IMR-90 (cell line): ENCODE results near the gene MYBPHL. TPM values are rescaled to one million over a fixed set of nuclear protein-coding genes. Genes with fewer than 3 reads are reported as not detected.

Source experiments
- ATAC-seq: fragments of 200-7000 bp; cut with Tn5 transposase; 2 replicates; pipeline ENCODE4 v1.9.1; 2020; ENCODE audit warnings: low read depth, mild to moderate bottlenecking, moderate library complexity
- BruUV-seq: library from RNA; stranded (reverse); fragments of 400-500 nt; replicated peaks from 2 replicates; lab custom pipeline; 2021; lab: Mats Ljungman, UMichigan
- CTCF ChIA-PET: fragments of 300-600 bp; formaldehyde crosslinking; extraction: SDS; loops from one replicate; lab custom pipeline; 2021; ENCODE audit warnings: antibody characterized with exemption; lab: Yijun Ruan, JAX
- POLR2A ChIA-PET: fragments of 300-600 bp; sonication (Branson Sonifier 250); formaldehyde crosslinking; loops from one replicate; lab custom pipeline; 2022; ENCODE audit warnings: antibody characterized with exemption; ENCODE audit not compliant: unreplicated experiment; lab: Charles Lee
- DNase-seq: peaks from one replicate; pipeline ENCODE4 v3.0.0; 2013
- H2AFZ ChIP-seq: replicated peaks from 2 replicates; pipeline ENCODE3; 2013; ENCODE audit warnings: low read length, mild to moderate bottlenecking; ENCODE audit not compliant: poor library complexity
- H2AK5ac ChIP-seq: 2 replicates; pipeline ENCODE4 v1.6.1; 2013; ENCODE audit warnings: low read depth, low read length, inconsistent platforms
- H2AK9ac ChIP-seq: replicated peaks from 2 replicates; pipeline ENCODE3; 2013; ENCODE audit warnings: mild to moderate bottlenecking, low read depth, low read length, moderate library complexity; ENCODE audit not compliant: poor library complexity
- H2BK120ac ChIP-seq: 2 replicates; pipeline ENCODE4 v1.6.1; 2013; ENCODE audit warnings: low read depth, low read length, inconsistent platforms
- H2BK15ac ChIP-seq: 3 replicates; pipeline ENCODE4 v1.6.1; 2013; ENCODE audit warnings: low read depth, low read length, inconsistent platforms
- H2BK20ac ChIP-seq: 2 replicates; pipeline ENCODE4 v1.6.1; 2013; ENCODE audit warnings: low read depth, mild to moderate bottlenecking, inconsistent platforms, low read length, moderate library complexity
- H2BK5ac ChIP-seq: 2 replicates; pipeline ENCODE4 v1.6.1; 2013; ENCODE audit warnings: mild to moderate bottlenecking, low read depth, low read length, inconsistent platforms; ENCODE audit not compliant: poor library complexity, severe bottlenecking
- H3K14ac ChIP-seq: replicated peaks from 2 replicates; pipeline ENCODE4 v1.6.1; 2013; ENCODE audit warnings: low read depth, low read length, inconsistent platforms
- H3K18ac ChIP-seq: 2 replicates; pipeline ENCODE4 v1.6.1; 2013; ENCODE audit warnings: low read depth, low read length, control low read depth
- H3K23ac ChIP-seq: 2 replicates; pipeline ENCODE4 v1.6.1; 2013; ENCODE audit warnings: low read depth, low read length, inconsistent platforms
- H3K27ac ChIP-seq: 2 replicates; pipeline ENCODE4 v1.5.1; 2013; ENCODE audit warnings: mild to moderate bottlenecking, control low read depth, low read length; ENCODE audit not compliant: insufficient read depth
- H3K27me3 ChIP-seq: 2 replicates; pipeline ENCODE4 v1.6.1; 2013; ENCODE audit warnings: low read length; ENCODE audit not compliant: control insufficient read depth, insufficient read depth
- H3K36me3 ChIP-seq: 2 replicates; pipeline ENCODE4 v1.6.1; 2013; ENCODE audit warnings: low read length, mixed read lengths; ENCODE audit not compliant: control insufficient read depth, insufficient read depth
- H3K4ac ChIP-seq: 2 replicates; pipeline ENCODE4 v1.6.1; 2013; ENCODE audit warnings: low read depth, low read length, inconsistent platforms
- H3K4me1 ChIP-seq: 2 replicates; pipeline ENCODE4 v1.6.1; 2013; ENCODE audit warnings: low read length, mixed read lengths; ENCODE audit not compliant: control insufficient read depth, insufficient read depth
- H3K4me2 ChIP-seq: 2 replicates; pipeline ENCODE4 v1.6.1; 2013; ENCODE audit warnings: low read depth, mild to moderate bottlenecking, control low read depth, low read length, moderate library complexity
- H3K4me3 ChIP-seq: 2 replicates; pipeline ENCODE4 v1.5.1; 2013; ENCODE audit warnings: low read depth, mild to moderate bottlenecking, control low read depth, low read length, moderate library complexity; ENCODE audit not compliant: insufficient read depth
- H3K56ac ChIP-seq: 2 replicates; pipeline ENCODE4 v1.6.1; 2013; ENCODE audit warnings: low read length, inconsistent platforms; ENCODE audit not compliant: insufficient read depth; ENCODE audit errors: extremely low read depth
- H3K79me1 ChIP-seq, 2 experiments: 2 replicates each; pipeline ENCODE4 v1.6.1; 2013; ENCODE audit warnings: low read length in 2 of 2, inconsistent platforms in 1 of 2, low read depth in 1 of 2
- H3K9ac ChIP-seq: 2 replicates; pipeline ENCODE4 v1.6.1; 2013; ENCODE audit warnings: low read depth, low read length, control low read depth
- H3K9me1 ChIP-seq: 2 replicates; pipeline ENCODE4 v1.6.1; 2013; ENCODE audit warnings: low read length, inconsistent platforms; ENCODE audit not compliant: insufficient read depth
- H3K9me3 ChIP-seq: 2 replicates; pipeline ENCODE4 v1.6.1; 2013; ENCODE audit warnings: low read length; ENCODE audit not compliant: control insufficient read depth, insufficient read depth
- H4K20me1 ChIP-seq: 2 replicates; pipeline ENCODE4 v1.6.1; 2013; ENCODE audit warnings: low read length, inconsistent platforms; ENCODE audit not compliant: insufficient read depth
- H4K5ac ChIP-seq: 2 replicates; pipeline ENCODE4 v1.6.1; 2013; ENCODE audit warnings: mild to moderate bottlenecking, low read depth, low read length, control low read depth
- H4K8ac ChIP-seq, 2 experiments: 2 replicates each; pipeline ENCODE4 v1.6.1; 2013; ENCODE audit warnings: low read depth in 2 of 2, low read length in 2 of 2, control low read depth in 1 of 2, inconsistent platforms in 1 of 2
- H4K91ac ChIP-seq: 2 replicates; pipeline ENCODE4 v1.6.1; 2013; ENCODE audit warnings: low read depth, low read length, inconsistent platforms; ENCODE audit not compliant: insufficient read depth
- BHLHE40 ChIP-seq: fragments of 150-350 bp; IDR thresholded peaks from 2 replicates; pipeline ENCODE4 v1.6.1; 2016; ENCODE audit warnings: mild to moderate bottlenecking, low read depth, low read length
- CEBPB ChIP-seq: IDR thresholded peaks from 2 replicates; pipeline ENCODE4 v1.6.1; 2012; ENCODE audit warnings: low read depth, low read length, improper control_type of control experiment
- FOS ChIP-seq: fragments of 150-350 bp; IDR thresholded peaks from 2 replicates; pipeline ENCODE4 v1.6.1; 2016; ENCODE audit warnings: low read depth, low read length
- MXI1 ChIP-seq: IDR thresholded peaks from 2 replicates; pipeline ENCODE4 v1.6.1; 2012; ENCODE audit warnings: low read depth, mild to moderate bottlenecking, low read length, moderate library complexity, borderline replicate concordance
- RAD21 ChIP-seq: IDR thresholded peaks from 2 replicates; pipeline ENCODE4 v1.6.1; 2012; ENCODE audit warnings: low read length, improper control_type of control experiment
- RCOR1 ChIP-seq: IDR thresholded peaks from 2 replicates; pipeline ENCODE4 v1.6.1; 2012; ENCODE audit warnings: mild to moderate bottlenecking, low read length, improper control_type of control experiment; ENCODE audit not compliant: insufficient replicate concordance
- USF2 ChIP-seq: fragments of 150-350 bp; IDR thresholded peaks from 2 replicates; pipeline ENCODE4 v1.6.1; 2017; ENCODE audit warnings: mild to moderate bottlenecking, antibody characterized with exemption, low read length, low read depth
- WGBS, 2 experiments: methylation state at CpG; one replicate each; pipeline versions ENCODE4 v1.1.5 to v1.1.7; 2013; ENCODE audit warnings: missing lambda C conversion rate in 2 of 2; ENCODE audit not compliant: insufficient read length in 1 of 2; ENCODE audit errors: extremely low coverage in 2 of 2; 5-methylcytosine and 5-hydroxymethylcytosine counted together
- dilution Hi-C: fragments of 300-500 bp; cut with HindIII; formaldehyde crosslinking; loops from one replicate; pipeline ENCODE4 v1.14.3; 2018; ENCODE audit warnings: low sequenced_read_pairs; ENCODE audit not compliant: unreplicated experiment
- in situ Hi-C: fragments of 300-500 bp; cut with MboI; formaldehyde crosslinking; loops from 3 replicates; pipeline ENCODE4 v1.14.3; 2019; ENCODE audit warnings: low sequenced_read_pairs, inconsistent platforms, mixed read lengths
- intact Hi-C: fragments of 100-400 bp; cut with micrococcal nuclease; formaldehyde crosslinking; loops from 2 replicates; pipeline ENCODE4 v1.10.0; 2022
- polyA plus RNA-seq, 3 experiments: library from polyadenylated mRNA; depleted of rRNA; stranded (reverse); fragments of >200 nt; gene quantifications; 2 replicates each; pipeline ENCODE4 v1.2.3, GENCODE V29; 2012; ENCODE audit warnings: low replicate concordance in 1 of 3
- total RNA-seq: library from RNA; depleted of rRNA; stranded (reverse); fragments of >200 nt; gene quantifications from 2 replicates; pipeline ENCODE4 v1.2.3, GENCODE V29; 2012

MYBPHL gene
- total and polyA plus RNA-seq, 2 of the 4 experiments (the other 2 are of a cell fraction), result 0.07 TPM; not detected in 1

- Histone ChIP-seq H4K5ac (peak overlapping the region; percentile 47), H3K23ac (peak overlapping the region; percentile 95), H2BK20ac (peak overlapping the region; percentile 94), H3K9me1 (peaks cover 42% of the 10 kb centered on the region), H3K56ac (peak overlapping the region; percentile 65), H3K79me1 (peaks cover 0 to 11% of the 10 kb centered on the region in 2 experiments; a peak in 1 of 4 replicates), H3K36me3 (no peaks in the 10 kb centered on the region), H3K27ac (peak overlapping the region; percentile 86), H3K4me1 (peaks cover 26% of the 10 kb centered on the region), H3K4me3 (no peak overlapping the region), H2AK9ac (peak overlapping the region; percentile 96), H2AFZ (peak overlapping the region; percentile 89), H2BK15ac (peak overlapping the region; percentile 83), H2AK5ac (peak overlapping the region; percentile 98), H3K27me3 (no peaks in the 10 kb centered on the region), H3K14ac (peak overlapping the region; percentile 97), H3K4ac (peak overlapping the region; percentile 95), H2BK120ac (peak overlapping the region; percentile 97), H4K20me1 (peaks cover 4% of the 10 kb centered on the region; the same call in 1 of the 2 replicates), H3K9ac (peak overlapping the region; percentile 28), H4K8ac (peak overlapping the region; percentile 37 to 93), H3K4me2 (peak overlapping the region; percentile 60), H3K18ac (peak overlapping the region; percentile 73), H4K91ac (peak overlapping the region; percentile 97), H3K9me3 (no peaks in the 10 kb centered on the region), H2BK5ac (peak overlapping the region; percentile 91)
- peak; percentile 87 for ATAC-seq
- POLR2A ChIA-PET, result no interaction called here
- in situ Hi-C loops (no loop called here), dilution Hi-C loops (no loop called here), intact Hi-C loops (loop anchor here (1.0 to 5.0 kb wide), 2 partner anchors 16 to 98 kb away; partner anchors contain the start of genes PSRC1 and SORT1)
- CTCF ChIA-PET, result no interaction called here
- DNase-seq, result peak; percentile 97
- no TSS peak for BruUV-seq
- TF ChIP-seq MXI1 (0 out of 2 replicates have a peak, but pooled peaks have one; percentile 27), CEBPB (peak; percentile 94), RAD21 (no peak), BHLHE40 (peak; percentile 76), FOS (0 out of 2 replicates have a peak, but pooled peaks have one; percentile 24), USF2 (peak; percentile 69; the same call in 1 of the 2 replicates), RCOR1 (no peak)
- WGBS, 2 experiments, result 21% methylated on average over 3 of the region's 11 CpGs; no CpG with 5 or more reads in 1 of the 2 experiments
These were observed 7.9 kb downstream of the MYBPHL start for GRCh38 chr1:109298666-109299557.
